Activated T-helper 1 cell treated with anti-CD3 and anti-CD28 coated beads, Interleukin-2, amount 50 U/mL, for 16 hours (primary cell): ENCODE results near the gene TIMP1.
"Not testable (repeated sequence)": the region's sequence is repeated elsewhere in the genome, so short reads cannot be mapped to it uniquely, and the experiment has no call there.

Experiments used
- DNase-seq, 2 donors: peaks; one replicate each; pipeline ENCODE4 v3.0.0-alpha.2; 2020; ENCODE audit warnings: low read depth in 1 of 2, low spot score in 1 of 2

The TIMP1 gene

DNA sequence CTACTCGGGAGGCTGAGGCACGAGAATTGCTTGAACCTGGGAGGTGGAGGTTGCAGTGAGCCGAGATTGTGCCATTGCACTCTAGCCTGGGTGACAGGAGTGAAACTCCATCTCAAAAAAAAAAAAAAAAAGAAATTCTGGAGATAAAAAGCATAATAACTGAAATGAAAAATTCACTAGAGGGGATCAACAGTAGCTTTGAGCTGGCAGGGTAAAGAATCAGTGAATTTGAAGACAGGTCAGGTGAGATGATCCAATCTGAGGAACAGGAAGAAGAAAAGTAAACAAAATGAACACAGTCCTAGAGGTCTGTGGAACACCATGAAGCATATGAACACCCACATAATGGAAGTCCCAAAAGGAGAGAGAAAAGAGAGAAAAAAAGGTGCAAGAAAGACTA is 15.0 kb downstream of the TIMP1 start:
- DNase-seq: no peak

GRCh38 chrX:47603125-47603524 is 20.9 kb downstream of the TIMP1 start:
- DNase-seq: not testable (repeated sequence)

- no peak for DNase-seq
Measured at GRCh38 chrX:47605024-47605423, 22.8 kb downstream of the TIMP1 start.

DNA sequence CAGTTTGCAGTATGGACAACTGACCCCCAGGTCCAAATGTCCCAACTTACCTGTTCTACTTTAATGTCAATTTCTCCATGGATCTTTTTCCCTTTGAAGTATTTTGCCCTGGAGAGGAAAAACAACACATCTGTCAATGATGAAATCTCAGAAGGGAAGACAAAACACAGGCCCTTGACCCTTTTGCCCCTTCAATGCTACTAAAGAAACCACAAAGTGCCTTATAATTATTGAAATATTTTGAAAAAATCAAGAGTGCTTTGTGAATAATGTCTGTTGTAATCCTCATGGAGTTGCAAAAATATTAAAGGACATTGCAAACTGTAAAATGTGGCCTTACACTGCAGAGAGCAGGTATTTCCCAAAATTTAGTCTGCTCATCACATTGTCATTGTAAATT is 24.9 kb downstream of the TIMP1 start:
- no peak for DNase-seq

DNA sequence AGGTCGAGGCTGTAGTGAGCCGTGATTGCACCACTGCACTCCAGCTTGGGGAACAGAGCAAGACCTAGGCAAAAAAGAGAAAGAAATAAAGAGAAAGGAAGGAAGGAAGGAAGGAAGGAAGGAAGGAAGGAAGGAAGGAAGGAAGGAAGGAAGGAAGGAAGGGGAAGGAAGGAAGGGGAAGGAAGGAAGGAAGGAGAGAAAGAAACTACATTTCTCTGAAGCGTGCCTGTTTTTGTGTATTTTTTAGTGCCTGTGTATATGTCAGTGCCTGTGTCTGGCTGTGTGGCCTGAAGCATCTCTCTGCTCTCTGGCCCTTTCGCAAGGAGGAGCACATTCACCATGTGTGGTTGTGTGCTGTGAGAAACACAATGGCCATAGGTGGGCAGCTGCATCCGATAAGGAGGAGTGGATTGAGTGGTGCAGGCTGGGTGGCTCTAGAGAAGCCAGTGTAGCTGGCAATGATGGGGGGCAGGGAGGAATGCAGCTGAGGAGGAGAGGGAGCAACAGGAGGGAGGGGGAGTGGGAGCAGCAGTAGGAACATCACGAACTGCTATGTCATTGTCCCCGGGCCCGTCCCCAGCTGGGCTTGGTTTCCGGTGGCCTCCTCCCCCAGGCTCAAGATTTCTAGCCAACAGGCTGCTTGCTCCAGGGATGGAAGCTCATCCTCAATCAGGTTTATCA is 26.0 kb downstream of the TIMP1 start:
- DNase-seq: no peak

DNA sequence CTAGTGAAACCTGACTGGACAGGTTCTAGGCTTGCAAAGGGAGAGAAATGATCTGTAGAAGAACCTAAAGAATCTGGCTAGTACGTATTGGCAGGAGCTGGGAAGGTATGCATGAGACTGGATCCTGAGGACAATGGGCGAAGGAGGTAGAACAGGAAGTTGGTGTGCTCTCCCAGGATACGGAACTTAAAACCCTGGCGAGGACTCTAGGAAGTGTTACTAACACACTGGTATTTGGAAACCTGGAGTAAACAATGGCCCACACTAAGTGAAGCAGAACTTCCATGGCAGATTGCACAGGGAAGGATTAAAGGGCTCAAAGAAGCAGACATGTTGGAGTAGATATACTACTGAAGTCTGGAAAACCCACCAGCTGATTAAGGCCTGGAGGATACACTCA is 28.3 kb downstream of the TIMP1 start:
- DNase-seq: no peak

- no peak for DNase-seq
Measured at GRCh38 chrX:47611489-47611888, 29.3 kb downstream of the TIMP1 start.

DNA sequence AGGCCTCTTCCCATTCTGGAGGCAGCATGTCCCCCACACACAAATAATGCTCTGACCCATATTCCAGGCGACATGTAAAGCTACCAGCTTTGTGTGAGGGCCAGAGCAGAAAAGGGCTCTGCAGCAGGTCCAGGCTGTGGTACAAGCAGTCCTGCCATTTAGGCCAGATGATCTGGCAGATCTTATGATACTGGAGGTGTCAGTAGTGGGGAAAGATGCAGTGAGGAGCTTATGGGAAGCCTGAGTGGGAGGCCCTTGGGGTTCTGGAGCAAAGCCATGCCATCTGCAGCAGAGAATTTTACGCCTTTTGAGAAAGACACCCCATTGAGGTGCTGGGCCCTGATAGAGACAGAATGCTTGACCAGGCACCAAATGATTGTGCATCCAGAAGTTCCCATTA is 29.7 kb downstream of the TIMP1 start:
- DNase-seq: no peak

DNA sequence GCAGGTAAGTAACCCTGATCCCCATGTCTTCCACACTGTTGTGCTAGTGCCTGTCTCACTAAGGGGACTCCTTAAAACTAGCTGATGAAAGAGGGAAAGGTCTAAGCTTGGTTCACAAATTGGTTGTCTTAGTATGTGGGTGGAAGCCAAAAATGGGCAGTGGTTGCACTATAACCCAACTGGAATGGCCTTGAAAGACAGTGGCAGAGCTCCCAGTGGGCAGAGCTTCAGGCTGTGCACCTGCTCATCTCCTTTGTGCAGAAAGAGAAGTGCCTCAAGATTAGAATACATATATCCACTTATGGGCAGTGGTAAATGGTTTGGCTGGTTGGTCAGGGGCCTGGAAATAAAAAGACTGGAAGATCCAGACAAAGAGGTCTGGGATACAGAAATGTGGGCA is 30.2 kb downstream of the TIMP1 start:
- no peak for DNase-seq

DNA sequence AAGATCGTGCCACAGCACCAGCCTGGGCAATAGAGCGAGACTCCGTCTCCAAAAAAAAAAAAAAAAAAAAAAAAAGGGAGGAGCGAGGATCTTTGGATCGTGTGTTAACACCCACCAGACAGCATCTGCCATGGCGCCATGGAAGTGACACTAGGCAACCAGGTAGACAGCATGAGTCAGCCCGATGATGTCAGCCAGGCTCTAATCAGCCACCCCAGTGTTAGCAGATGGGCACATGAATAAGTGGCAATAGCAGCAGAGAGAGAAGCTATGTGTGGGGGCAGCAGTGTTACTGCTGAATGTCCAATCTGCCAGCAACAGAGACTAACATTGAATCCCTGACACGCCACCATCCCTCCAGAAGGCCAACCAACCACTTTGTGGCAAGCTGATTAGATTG is 30.8 kb downstream of the TIMP1 start:
- DNase-seq: no peak

GRCh38 chrX:47614618-47615017 is 32.4 kb downstream of the TIMP1 start:
- DNase-seq: no peak

- DNase-seq: no peak
Measured at GRCh38 chrX:47618923-47619485, 36.8 kb downstream of the TIMP1 start.

- DNase-seq: peak; percentile 55 to 71
Measured at GRCh38 chrX:47619486-47620302, 37.5 kb downstream of the TIMP1 start, which contains the start of gene SYN1. Gene SYN1 (minus strand): TSS chrX:47619857. CDS start chrX:47619728, 129 bp downstream.

- DNase-seq: no peak
Measured at GRCh38 chrX:47620303-47620685, 38.1 kb downstream of the TIMP1 start.

DNA sequence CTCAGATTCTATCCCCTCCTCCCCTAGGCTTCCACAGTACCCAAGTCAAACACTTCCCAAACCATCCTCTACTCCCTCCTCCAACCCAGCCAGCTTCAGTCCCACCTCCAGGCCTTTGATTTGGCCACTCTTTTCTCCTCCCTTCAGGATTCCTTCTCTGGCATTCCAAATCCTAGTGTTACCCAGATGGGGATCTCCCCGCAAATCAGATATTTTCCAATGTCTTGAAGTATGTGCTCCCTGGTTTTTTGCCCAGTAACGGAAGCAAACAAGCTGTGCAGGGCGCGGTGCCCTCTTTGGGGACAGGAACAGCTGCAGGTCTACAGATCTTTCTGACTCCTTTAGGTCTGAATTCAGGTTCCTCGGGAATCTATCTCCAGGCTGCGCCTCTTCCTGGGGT is 39.6 kb downstream of the TIMP1 start:
- DNase-seq: no peak

GRCh38 chrX:47623540-47624027 is 41.3 kb downstream of the TIMP1 start:
- peak in 1 of 2 donors; percentile 14 for DNase-seq

GRCh38 chrX:47625365-47625764 is 43.1 kb downstream of the TIMP1 start:
- no peak for DNase-seq

DNA sequence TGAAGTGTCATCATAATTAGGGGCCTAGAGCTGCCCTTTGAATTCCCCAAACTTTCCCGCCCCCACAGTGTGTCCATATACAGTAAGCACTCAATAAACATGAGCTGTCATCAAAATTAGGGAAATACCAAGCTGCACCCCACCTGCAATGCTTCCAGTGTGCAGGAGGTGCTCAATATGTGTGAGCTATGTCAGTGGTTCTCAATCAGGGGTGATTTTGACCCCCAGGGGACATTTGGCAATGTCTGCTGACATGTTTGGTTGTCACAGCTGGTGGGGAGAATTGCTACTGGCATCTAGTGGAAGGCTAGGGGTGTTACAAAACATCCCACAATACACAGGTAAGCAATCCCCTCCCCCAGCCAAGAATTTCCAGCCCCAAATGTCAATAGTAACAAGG is 46.7 kb downstream of the TIMP1 start:
- no peak for DNase-seq

GRCh38 chrX:47629419-47630200 is 47.4 kb downstream of the TIMP1 start, which contains the start of gene CFP:
Gene CFP (minus strand): TSS chrX:47629930. CDS start chrX:47629844, 86 bp downstream.
- DNase-seq: no peak

- DNase-seq: no peak
Measured at GRCh38 chrX:47631676-47632075, 49.4 kb downstream of the TIMP1 start.

GRCh38 chrX:47632666-47633065 is 50.4 kb downstream of the TIMP1 start:
- DNase-seq: no peak
